K562 treated with DMSO at 1 percent for 48 hours (cell line): ENCODE results near the gene CEACAM8. TPM values are rescaled to one million over a fixed set of nuclear protein-coding genes. Genes with fewer than 3 reads are reported as not detected.

Experiments used
- total RNA-seq: library from RNA; unstranded; fragments of 300-600 nt; gene quantifications from 2 replicates; pipeline ENCODE4 v1.2.3, GENCODE V29; 2022; ENCODE audit warnings: low replicate concordance; ENCODE audit errors: extremely low read depth

Gene CEACAM8
- total RNA-seq, result not detected in 2 replicates

DNA sequence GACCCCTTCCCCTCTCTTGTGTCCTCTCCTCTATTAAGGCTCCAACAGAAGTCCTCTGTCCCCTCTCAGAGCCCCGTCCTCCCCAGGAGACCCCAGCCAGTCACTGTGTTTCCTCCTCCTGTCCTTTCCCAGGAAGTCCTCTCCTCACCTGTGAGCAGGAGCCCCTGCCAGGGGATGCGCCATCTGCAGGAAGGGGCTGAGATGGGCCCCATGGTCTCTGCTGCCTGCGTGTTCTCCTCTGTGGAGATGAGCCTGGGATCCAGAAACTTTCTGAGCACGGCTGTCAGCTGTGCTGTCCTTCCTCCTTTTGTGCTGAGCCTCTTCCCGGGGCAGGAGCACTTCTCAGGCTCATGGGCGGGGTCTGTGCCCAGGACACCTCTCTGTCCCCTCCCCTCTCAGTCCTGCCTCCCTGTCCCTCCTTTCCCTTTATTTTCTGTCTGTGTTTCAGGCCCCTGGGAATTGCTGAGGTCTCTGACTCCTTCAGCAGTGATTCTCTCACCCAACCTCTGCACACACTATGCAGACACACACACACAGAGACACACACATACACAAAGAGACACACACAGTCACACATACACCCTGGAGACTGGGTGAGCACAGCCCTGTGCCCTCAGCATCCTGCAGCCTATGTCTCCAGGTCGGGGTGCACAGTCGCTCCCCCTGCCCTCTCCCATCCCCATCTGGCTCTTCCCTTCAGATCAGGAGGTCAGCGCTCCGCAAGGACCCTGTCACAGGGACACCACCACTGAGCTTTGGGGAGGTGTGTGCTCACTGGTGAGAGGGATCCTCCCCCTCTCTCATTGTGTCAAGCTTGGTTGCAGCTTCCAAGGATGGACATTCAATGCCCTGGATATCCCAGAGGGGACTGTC, at the start of gene CEACAM8:
Gene CEACAM8, minus strand, starts transcription at position 308 of the 873 bp plus-strand sequence. Its CDS starts 96 bp downstream, at position 212.

Other genes with a start within 250 kb of the CEACAM8 start
- gene CNFN, start 204.6 kb downstream of the CEACAM8 start, total RNA-seq, result not detected in 2 replicates
- gene LIPE, start 167.5 kb downstream of the CEACAM8 start, total RNA-seq, result not detected in 2 replicates
- not detected in 2 replicates for gene CXCL17, start 152.0 kb downstream of the CEACAM8 start, total RNA-seq
- gene CEACAM1, start 66.4 kb downstream of the CEACAM8 start, total RNA-seq, result not detected in 2 replicates
- not detected in 2 replicates for gene PSG3, start 145.6 kb upstream of the CEACAM8 start, total RNA-seq
- not detected in 2 replicates for gene PSG8, start 170.8 kb upstream of the CEACAM8 start, total RNA-seq